ENCODE measurements around the gene INO80.

- TF ChIP-seq CTCF (conservative IDR thresholded peaks at IDR 0.05; ENCODE audit: low read length) (no peak), EZH2phosphoT487 (IDR thresholded peaks at IDR 0.05; ENCODE audit: borderline replicate concordance) (no peak)
Measured at GRCh38 chr15:41017066-41017735, 98.9 kb downstream of the INO80 start.

Data from Loucy (cell line).